Mesendoderm (in vitro differentiated cells): ENCODE results near the gene CRACR2A.

Source experiments
- DNase-seq: peaks from one replicate; pipeline ENCODE4 v3.0.0; 2013
- H2AK5ac ChIP-seq: 2 replicates; pipeline ENCODE4 v1.6.1; 2013; ENCODE audit warnings: low read length, inconsistent platforms
- H2BK120ac ChIP-seq: 2 replicates; pipeline ENCODE4 v1.6.1; 2013; ENCODE audit warnings: low read depth, mild to moderate bottlenecking, low read length, moderate library complexity, mixed read lengths
- H2BK15ac ChIP-seq: replicated peaks from 2 replicates; pipeline ENCODE4 v1.6.1; 2013; ENCODE audit warnings: low read depth, mild to moderate bottlenecking, moderate library complexity
- H2BK5ac ChIP-seq: 2 replicates; pipeline ENCODE4 v1.6.1; 2013; ENCODE audit warnings: low read length, inconsistent platforms
- H3K18ac ChIP-seq: 2 replicates; pipeline ENCODE4 v1.6.1; 2013; ENCODE audit warnings: mild to moderate bottlenecking, low read length, mixed read lengths
- H3K23ac ChIP-seq: one replicate; pipeline ENCODE4 v1.6.1; 2013; ENCODE audit warnings: low read length
- H3K27ac ChIP-seq: 2 replicates; pipeline ENCODE4 v1.5.1; 2013; ENCODE audit warnings: low read depth, mild to moderate bottlenecking, inconsistent platforms, low read length, moderate library complexity
- H3K27me3 ChIP-seq: 2 replicates; pipeline ENCODE4 v1.6.1; 2013; ENCODE audit warnings: low read length, control low read depth, mild to moderate bottlenecking, inconsistent platforms; ENCODE audit not compliant: insufficient read depth, poor library complexity
- H3K36me3 ChIP-seq: 2 replicates; pipeline ENCODE4 v1.6.1; 2013; ENCODE audit warnings: low read length, inconsistent platforms; ENCODE audit not compliant: control insufficient read depth, insufficient read depth
- H3K4ac ChIP-seq: one replicate; pipeline ENCODE4 v1.6.1; 2013; ENCODE audit warnings: low read depth, mild to moderate bottlenecking, low read length, moderate library complexity
- H3K4me1 ChIP-seq: 2 replicates; pipeline ENCODE4 v1.6.1; 2013; ENCODE audit warnings: low read depth, low read length, inconsistent platforms; ENCODE audit not compliant: control insufficient read depth
- H3K4me2 ChIP-seq: 2 replicates; pipeline ENCODE4 v1.6.1; 2013; ENCODE audit warnings: low read length
- H3K4me3 ChIP-seq: 2 replicates; pipeline ENCODE4 v1.5.1; 2013; ENCODE audit warnings: mild to moderate bottlenecking, low read length
- H3K56ac ChIP-seq: one replicate; pipeline ENCODE4 v1.6.1; 2013; ENCODE audit warnings: low read length
- H3K79me1 ChIP-seq: 2 replicates; pipeline ENCODE4 v1.6.1; 2013; ENCODE audit warnings: low read length, inconsistent platforms
- H3K79me2 ChIP-seq: 2 replicates; pipeline ENCODE4 v1.6.1; 2013; ENCODE audit warnings: mild to moderate bottlenecking, low read length; ENCODE audit not compliant: control insufficient read depth, insufficient read depth
- H3K9ac ChIP-seq: 2 replicates; pipeline ENCODE4 v1.6.1; 2013; ENCODE audit warnings: low read length, inconsistent platforms
- H4K5ac ChIP-seq: one replicate; pipeline ENCODE4 v1.6.1; 2013; ENCODE audit warnings: low read length
- H4K8ac ChIP-seq: one replicate; pipeline ENCODE4 v1.6.1; 2013; ENCODE audit warnings: low read depth, mild to moderate bottlenecking, control low read depth, low read length, moderate library complexity
- WGBS: extraction: QIAGEN DNeasy Blood & Tissue Kit; methylation state at CpG from one replicate; pipeline ENCODE4 v1.1.7; 2013; ENCODE audit warnings: low lambda C conversion rate, missing lambda C conversion rate; ENCODE audit not compliant: insufficient coverage; ENCODE audit errors: extremely low coverage; 5-methylcytosine and 5-hydroxymethylcytosine counted together

The CRACR2A gene

GRCh38 chr12:3622021-3622821 lies 130.7 kb downstream of the CRACR2A start:
- Histone ChIP-seq H4K8ac (no peak overlapping the region), H3K27me3 (no peaks in the 10 kb centered on the region), H4K5ac (no peak overlapping the region), H3K4me1 (no peaks in the 10 kb centered on the region), H3K56ac (no peak overlapping the region), H2AK5ac (no peak overlapping the region), H3K4me2 (no peak overlapping the region), H3K4ac (no peak overlapping the region), H3K4me3 (no peak overlapping the region), H3K18ac (no peak overlapping the region), H2BK15ac (no peak overlapping the region), H3K27ac (no peak overlapping the region), H3K36me3 (no peaks in the 10 kb centered on the region), H2BK5ac (no peak overlapping the region), H3K9ac (no peak overlapping the region), H3K79me1 (no peaks in the 10 kb centered on the region), H3K23ac (no peak overlapping the region), H3K79me2 (no peaks in the 10 kb centered on the region), H2BK120ac (no peak overlapping the region)
- no CpG with 5 or more reads among the region's 2 CpGs for WGBS
- no peak for DNase-seq

GRCh38 chr12:3620856-3621255 lies 132.1 kb downstream of the CRACR2A start:
- Histone ChIP-seq H3K79me2 (no peaks in the 10 kb centered on the region), H4K5ac (no peak overlapping the region), H3K9ac (no peak overlapping the region), H3K27me3 (no peaks in the 10 kb centered on the region), H2AK5ac (no peak overlapping the region), H2BK15ac (no peak overlapping the region), H3K56ac (no peak overlapping the region), H3K27ac (no peak overlapping the region), H3K4ac (no peak overlapping the region), H4K8ac (no peak overlapping the region), H3K18ac (no peak overlapping the region), H2BK120ac (no peak overlapping the region), H2BK5ac (no peak overlapping the region), H3K23ac (no peak overlapping the region), H3K79me1 (no peaks in the 10 kb centered on the region), H3K4me2 (no peak overlapping the region), H3K4me1 (no peaks in the 10 kb centered on the region), H3K36me3 (no peaks in the 10 kb centered on the region), H3K4me3 (no peak overlapping the region)
- no peak for DNase-seq
- no CpG with 5 or more reads among the region's 7 CpGs for WGBS

- Histone ChIP-seq H3K4me2 (no peak overlapping the region), H2BK5ac (no peak overlapping the region), H3K9ac (no peak overlapping the region), H3K18ac (no peak overlapping the region), H2AK5ac (no peak overlapping the region), H4K5ac (no peak overlapping the region), H3K4me1 (no peaks in the 10 kb centered on the region), H3K23ac (no peak overlapping the region), H3K36me3 (no peaks in the 10 kb centered on the region), H3K27ac (no peak overlapping the region), H3K79me1 (no peaks in the 10 kb centered on the region), H3K56ac (no peak overlapping the region), H2BK120ac (no peak overlapping the region), H2BK15ac (no peak overlapping the region), H3K4ac (no peak overlapping the region), H3K4me3 (no peak overlapping the region), H3K27me3 (no peaks in the 10 kb centered on the region), H3K79me2 (no peaks in the 10 kb centered on the region), H4K8ac (no peak overlapping the region)
- DNase-seq, result no peak
- no CpG with 5 or more reads among the region's 4 CpGs for WGBS
Measured at GRCh38 chr12:3617565-3617964, 135.3 kb downstream of the CRACR2A start.

GRCh38 chr12:3615862-3616261 lies 137.0 kb downstream of the CRACR2A start:
- no peak overlapping the region for H4K5ac ChIP-seq
- H3K27me3 ChIP-seq, result no peaks in the 10 kb centered on the region
- no CpG with 5 or more reads among the region's 5 CpGs for WGBS
- H3K18ac ChIP-seq, result no peak overlapping the region
- H2BK5ac ChIP-seq, result no peak overlapping the region
- no peak overlapping the region for H3K23ac ChIP-seq
- no peak overlapping the region for H2BK15ac ChIP-seq
- H3K36me3 ChIP-seq, result no peaks in the 10 kb centered on the region
- no peaks in the 10 kb centered on the region for H3K79me1 ChIP-seq
- H3K56ac ChIP-seq, result no peak overlapping the region
- no peak overlapping the region for H2BK120ac ChIP-seq
- no peak overlapping the region for H4K8ac ChIP-seq
- H3K27ac ChIP-seq, result no peak overlapping the region
- H3K79me2 ChIP-seq, result no peaks in the 10 kb centered on the region
- H3K4me1 ChIP-seq, result no peaks in the 10 kb centered on the region
- no peak overlapping the region for H3K9ac ChIP-seq
- H3K4ac ChIP-seq, result no peak overlapping the region
- H2AK5ac ChIP-seq, result no peak overlapping the region
- H3K4me2 ChIP-seq, result no peak overlapping the region
- H3K4me3 ChIP-seq, result no peak overlapping the region
- DNase-seq, result no peak

GRCh38 chr12:3614806-3615466 lies 138.0 kb downstream of the CRACR2A start:
- no CpG with 5 or more reads among the region's 16 CpGs for WGBS
- no peak overlapping the region for H3K27ac ChIP-seq

More at GRCh38 chr12:3614806-3615466, 138.0 kb downstream of the CRACR2A start:
- Histone ChIP-seq H3K4me2 (no peak overlapping the region), H2BK15ac (no peak overlapping the region), H3K9ac (no peak overlapping the region), H3K79me1 (no peaks in the 10 kb centered on the region), H4K8ac (no peak overlapping the region), H3K56ac (no peak overlapping the region), H4K5ac (no peak overlapping the region), H3K27me3 (no peaks in the 10 kb centered on the region), H3K4me3 (no peak overlapping the region), H3K23ac (no peak overlapping the region), H3K18ac (no peak overlapping the region), H2AK5ac (no peak overlapping the region), H3K4me1 (no peaks in the 10 kb centered on the region), H2BK5ac (no peak overlapping the region), H2BK120ac (no peak overlapping the region), H3K79me2 (no peaks in the 10 kb centered on the region), H3K4ac (no peak overlapping the region), H3K36me3 (no peaks in the 10 kb centered on the region)
- peak; percentile 75 for DNase-seq
